Measurements from ENCODE around the gene ADD3.
"Not testable (repeated sequence)": the region's sequence is repeated elsewhere in the genome, so short reads cannot be mapped to it uniquely, and the experiment has no call there.

Gene ADD3

DNA sequence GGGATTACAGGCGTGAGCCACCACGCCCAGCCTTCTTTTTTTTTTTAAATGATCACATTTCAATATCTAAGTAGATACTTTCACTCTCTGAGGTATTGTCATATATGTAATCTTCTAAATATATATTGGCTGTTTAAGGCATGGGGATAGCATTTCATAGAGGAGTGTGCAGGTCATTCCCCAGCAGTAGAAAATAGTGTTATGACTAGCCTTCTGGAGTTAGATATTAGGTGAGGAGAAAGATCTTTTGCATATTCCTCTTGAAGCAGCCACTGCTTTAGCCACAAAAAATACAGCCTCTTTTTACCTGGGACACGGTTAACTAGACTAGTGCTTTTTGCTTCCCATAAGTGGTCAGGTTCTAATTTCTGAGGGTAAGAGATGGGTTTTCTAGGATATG is 28.9 kb downstream of the ADD3 start:
- no peak for DNase-seq

DNA sequence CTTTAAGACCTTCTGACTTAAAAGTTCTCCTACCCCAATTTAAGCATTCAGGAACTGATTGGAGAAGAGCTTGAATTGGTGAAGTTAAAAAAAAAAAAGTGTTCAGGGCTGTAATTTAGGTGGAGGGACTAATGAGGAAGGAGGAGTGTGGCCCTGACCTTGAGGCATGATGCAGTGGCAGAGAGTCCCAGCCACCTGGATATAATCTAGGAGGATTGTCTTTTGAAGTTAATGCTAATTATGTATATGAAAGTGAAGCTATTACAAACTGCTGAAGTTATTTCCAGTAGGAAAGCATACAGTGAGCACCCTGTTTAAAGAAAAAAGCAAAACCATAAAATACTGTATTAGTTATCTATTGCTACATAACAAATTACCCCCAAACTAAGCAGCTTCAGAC is 31.5 kb downstream of the ADD3 start:
- no peak for DNase-seq

- DNase-seq = no peak
These were observed 32.3 kb downstream of the ADD3 start for GRCh38 chr10:110040108-110040507.

DNA sequence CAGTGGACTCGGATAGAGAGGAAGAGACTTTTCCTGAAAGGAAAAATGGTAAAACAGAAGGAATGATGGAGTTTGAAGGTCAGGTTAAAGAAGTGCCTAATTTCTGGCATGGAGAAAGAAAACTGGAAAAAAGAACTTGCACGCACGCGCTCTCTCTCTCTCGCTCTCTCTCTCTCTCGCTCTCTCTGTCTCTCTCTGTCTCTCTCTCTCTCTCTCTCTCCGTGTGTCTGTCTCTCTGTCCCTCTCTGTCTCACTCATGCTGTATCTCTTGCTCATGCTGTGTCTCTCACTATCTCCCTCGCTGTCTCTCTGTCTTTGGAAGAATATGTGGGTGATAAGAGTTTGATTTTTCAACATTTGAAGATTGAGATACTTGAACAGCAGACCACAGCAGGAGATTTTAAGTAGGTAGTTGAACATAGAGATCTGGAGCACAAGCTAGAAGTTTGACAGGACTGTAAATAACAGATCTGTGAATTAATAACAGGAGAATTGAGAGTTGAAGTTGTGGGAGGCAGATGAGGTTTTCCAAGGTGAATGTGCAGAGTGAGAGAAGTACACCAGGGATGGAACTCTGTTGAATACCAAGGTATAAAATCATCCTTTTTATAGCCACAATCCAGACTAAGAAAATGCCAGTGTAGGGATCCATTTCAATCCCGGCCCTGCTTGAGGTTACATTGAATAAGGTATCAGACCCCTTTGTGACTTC is 33.1 kb downstream of the ADD3 start:
- DNase-seq = no peak

GRCh38 chr10:110041479-110041829 is 33.7 kb downstream of the ADD3 start:
- DNase-seq = no peak

- DNase-seq = no peak
These were observed 34.4 kb downstream of the ADD3 start for GRCh38 chr10:110042181-110042580.

DNA sequence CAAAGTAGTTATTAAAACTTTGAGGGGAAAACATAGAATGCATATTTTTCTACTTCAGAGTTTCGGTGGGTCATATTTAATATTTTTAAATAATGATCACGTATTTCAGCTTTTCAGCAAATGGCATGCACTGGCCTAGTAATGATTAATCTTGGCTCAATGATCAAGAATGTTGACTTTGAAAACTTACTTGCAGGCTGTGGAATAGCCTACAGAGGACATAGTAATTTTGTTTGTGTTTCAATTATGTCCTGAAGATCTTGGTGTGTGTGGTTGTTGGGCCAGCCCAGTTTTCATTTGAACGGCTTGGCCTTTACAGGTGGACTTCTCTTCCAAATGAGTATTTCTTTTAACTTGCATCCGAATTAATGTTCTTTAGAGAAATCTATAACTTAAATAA is 35.1 kb downstream of the ADD3 start:
- DNase-seq = no peak

GRCh38 chr10:110044681-110045080 is 36.9 kb downstream of the ADD3 start:
- no peak for DNase-seq

DNA sequence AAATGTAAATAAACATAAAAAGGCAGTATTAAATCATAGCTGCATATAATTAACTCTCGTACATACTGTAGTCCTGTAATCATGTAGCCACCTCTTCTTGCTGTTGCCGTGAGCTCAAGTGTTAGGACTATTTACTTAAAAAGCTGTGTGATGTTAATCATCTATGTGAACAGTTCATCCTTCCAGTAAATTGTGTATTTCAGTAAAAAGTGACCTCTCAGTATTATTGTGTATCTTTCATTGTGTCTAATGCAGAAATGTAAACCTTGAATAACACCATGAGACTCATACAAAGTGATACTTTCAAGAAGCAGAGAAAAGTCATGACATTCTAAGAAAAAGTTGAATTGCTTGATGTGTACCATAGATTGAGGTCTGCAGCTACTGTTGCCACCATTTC is 38.0 kb downstream of the ADD3 start:
- no peak for DNase-seq

DNA sequence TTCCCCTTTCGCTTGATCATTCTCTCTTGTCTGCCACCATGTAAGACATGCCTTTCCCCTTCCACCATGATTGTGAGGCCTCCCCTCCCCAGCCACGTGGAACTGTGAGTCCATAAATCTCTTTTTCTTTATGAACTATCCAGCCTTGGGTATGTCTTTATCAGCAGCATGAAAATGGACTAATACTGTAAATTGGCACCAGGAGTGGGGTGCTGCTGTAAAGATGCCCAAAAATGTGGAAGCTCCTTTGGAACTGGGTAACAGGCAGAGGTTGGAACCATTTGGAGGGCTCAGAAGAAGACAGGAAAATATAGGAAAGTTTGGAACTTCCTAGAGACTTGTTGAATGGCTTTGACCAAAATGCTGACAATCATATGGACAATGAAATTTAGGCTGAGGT is 40.4 kb downstream of the ADD3 start:
- not testable (repeated sequence) for DNase-seq

DNA sequence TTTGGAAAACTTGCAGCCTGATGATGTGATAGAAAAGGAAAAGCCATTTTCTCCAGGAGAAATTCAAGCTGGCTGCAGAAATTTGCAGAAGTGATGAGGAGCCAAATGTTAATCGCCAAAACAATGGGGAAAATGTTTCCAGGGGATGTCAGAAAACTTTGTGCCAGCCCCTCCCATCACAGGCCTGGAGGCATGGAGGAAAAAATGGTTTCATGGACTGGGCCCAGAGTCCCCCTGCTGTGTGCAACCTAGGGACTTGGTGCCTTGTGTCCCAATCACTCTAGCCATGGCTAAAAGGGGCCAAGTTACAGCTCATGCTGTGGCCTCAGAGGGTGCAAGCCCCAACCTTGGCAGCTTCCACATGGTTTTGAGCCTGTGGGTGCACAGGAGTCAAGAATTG is 41.0 kb downstream of the ADD3 start:
- no peak for DNase-seq

GRCh38 chr10:110049889-110050591 is 42.3 kb downstream of the ADD3 start:
- DNase-seq = not testable (repeated sequence)

GRCh38 chr10:110051487-110051886 is 43.7 kb downstream of the ADD3 start:
- no peak for DNase-seq

DNA sequence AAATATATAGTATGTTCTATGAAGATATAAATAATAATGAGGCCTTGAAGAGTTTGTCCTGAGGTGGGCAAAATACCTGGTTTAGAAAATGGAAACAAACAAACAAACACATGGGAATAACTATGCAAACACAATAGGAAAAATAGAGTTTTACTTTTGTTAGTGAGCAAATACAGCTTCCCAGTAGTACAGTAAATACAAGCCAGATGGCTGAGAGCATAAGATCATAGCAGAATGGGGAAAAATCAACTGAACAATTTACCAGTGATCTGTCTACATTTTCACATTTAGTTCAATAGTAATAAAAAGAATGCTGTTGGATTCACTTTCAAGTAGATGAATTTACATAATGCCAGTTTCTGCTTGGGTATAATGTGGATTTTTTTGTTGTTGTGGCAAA is 45.1 kb downstream of the ADD3 start:
- DNase-seq = no peak

- DNase-seq = no peak
These were observed 49.0 kb downstream of the ADD3 start for GRCh38 chr10:110056822-110057221.

DNA sequence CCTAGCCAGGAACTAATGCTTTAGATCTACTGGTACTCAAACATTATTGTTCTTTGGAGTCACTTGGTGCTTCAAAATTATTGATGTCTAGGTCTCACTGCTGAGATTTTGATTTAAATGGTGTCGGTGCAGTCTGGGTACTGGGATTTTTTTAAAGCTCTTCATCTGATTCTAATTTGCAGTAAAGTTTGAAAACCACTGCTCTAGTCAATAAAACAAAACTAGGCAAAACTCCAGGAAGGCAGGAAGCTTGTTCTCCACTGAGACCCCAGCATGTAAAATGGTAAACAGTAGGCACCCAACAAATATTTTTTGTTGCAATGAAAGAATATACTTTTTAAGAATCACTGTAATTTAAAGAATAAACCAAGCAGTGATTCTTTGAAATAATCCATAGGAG is 49.7 kb downstream of the ADD3 start:
- no peak for DNase-seq

DNA sequence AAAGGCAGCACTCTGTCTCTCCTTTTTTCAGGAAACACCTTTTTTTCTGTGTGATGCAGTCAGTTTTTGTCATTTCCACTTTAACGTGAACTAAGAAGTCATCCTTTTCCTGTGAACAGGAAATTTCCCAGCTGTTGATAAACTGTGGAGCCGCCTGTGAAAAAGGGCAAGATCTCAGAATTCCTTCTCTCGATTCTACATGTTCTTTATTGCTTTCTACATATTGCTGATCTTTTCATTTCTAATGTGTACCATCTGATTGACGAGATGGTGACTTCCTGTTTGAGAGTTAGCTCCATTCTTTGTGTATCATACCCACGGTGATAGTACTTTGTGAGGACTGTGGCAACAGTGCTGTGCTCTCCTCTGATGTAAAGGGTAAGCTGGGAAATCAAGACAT is 50.4 kb downstream of the ADD3 start:
- no peak for DNase-seq

DNA sequence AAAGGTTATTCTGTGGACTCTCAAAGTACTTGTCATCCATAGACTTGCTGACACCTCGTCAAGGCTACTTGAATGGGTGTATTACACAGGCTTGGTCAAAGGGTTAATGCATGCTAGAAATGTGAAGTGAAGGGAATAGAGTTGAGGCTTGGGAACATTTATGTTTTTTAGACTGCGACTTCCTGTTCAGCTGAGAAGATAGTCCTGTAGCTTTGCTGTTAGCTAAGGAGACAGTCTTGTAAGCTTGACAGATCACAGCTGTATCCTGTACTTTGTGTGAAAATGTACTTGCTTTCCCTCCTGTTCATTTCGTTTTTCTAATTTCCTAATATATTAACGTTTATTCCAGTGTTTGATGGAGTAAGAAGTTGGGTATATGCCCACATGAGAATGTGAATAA is 52.1 kb downstream of the ADD3 start:
- no peak for DNase-seq

- DNase-seq = no peak
These were observed 53.9 kb downstream of the ADD3 start for GRCh38 chr10:110061687-110062086.

GRCh38 chr10:110065269-110065668 is 57.5 kb downstream of the ADD3 start:
- DNase-seq = no peak

DNA sequence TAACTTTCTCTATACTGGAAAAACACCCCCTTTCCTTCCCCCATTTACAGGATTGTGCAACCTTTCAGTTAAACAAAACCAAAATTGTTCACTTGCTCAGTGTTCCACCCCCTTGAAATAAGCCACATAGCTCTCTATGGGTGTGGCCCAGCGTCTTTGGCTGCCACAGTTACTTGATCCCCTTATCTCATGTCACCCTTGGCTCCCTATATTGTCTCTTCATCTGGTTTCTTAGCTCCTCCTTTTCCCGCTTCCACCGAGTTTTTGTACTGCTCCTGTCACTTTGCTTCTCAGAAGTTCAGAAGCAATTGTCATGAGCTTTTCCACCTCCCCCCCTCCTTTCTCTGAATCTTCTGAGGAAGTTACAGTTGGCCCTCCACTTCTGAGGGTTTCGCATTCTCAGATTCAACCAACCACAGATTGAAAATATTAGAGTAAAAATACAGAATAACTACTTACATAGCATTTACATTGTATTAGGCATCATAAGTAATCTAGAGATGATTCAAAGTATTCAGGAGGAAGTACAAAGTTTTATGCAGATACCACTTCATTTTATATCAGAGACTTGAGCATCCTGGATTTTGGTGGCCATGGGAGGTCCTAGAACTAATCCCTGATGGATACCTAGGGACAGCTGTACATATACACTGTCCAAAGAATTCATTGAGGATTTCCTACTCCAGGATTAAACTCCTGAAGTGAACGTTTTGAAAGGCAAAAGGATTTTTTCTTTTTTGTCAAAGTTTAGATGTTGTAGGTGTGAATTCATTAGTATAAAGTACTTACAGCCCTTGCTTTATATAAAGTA is 60.4 kb downstream of the ADD3 start:
- DNase-seq = peak in 1 of 2 donors; percentile 80

DNA sequence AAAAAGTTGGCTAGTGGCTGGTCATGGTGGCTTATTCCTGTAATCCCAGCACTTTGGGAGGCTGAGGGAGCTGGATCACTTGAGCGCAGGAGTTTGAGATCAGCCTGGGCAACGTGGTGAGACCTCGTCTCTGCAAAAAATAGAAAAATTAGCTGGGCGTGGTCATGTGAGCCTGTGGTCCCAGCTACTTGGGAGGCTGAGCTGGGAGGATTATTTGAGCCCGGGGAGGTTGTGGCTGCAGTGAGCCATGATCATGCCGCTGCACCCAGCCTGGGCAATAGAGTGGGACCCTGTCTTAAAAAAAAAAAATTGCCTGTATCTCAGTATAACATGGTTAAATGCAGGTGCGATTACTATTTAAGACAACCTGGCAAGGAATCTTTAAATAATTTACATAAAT is 61.0 kb downstream of the ADD3 start:
- DNase-seq = no peak

GRCh38 chr10:110069502-110069982 is 61.8 kb downstream of the ADD3 start:
- DNase-seq = peak in 1 of 2 donors; percentile 36

DNA sequence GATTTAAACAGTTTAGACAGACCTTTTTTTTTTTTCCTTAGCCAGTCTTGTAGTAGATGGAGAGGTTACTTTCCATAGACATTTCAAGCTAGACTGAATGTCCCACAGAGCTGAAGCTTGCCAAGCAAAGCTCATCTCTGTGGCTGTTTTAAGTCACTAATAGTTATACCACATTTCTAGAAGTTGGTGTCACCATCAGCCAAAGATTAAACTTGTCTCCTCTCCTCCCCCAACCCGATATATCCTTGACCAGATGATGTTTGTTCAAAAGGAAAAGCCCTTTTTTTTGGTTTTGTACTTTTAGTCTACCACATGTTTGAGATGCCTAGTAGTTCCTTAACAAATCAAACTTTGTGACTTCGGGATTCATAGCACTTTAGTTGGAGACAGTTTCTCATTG is 66.1 kb downstream of the ADD3 start:
- no peak for DNase-seq
